NCI-H1694 (cell line): Measurements from ENCODE around the gene PGLYRP4.
"Not testable (repeated sequence)": the region's sequence is repeated elsewhere in the genome, so short reads cannot be mapped to it uniquely, and the experiment has no call there.

Experiments
- DNase-seq: peaks from one replicate; lab custom pipeline; 2025; lab: John Stamatoyannopoulos, UW

The PGLYRP4 gene

GRCh38 chr1:153337980-153338853 lies 10.4 kb downstream of the PGLYRP4 start:
- no peak for DNase-seq

- no peak for DNase-seq
These were observed 12.0 kb downstream of the PGLYRP4 start for GRCh38 chr1:153336650-153337049.

GRCh38 chr1:153333902-153334301 lies 14.7 kb downstream of the PGLYRP4 start:
- no peak for DNase-seq

- no peak for DNase-seq
These were observed 23.7 kb downstream of the PGLYRP4 start for GRCh38 chr1:153324912-153325311.

- DNase-seq = no peak
These were observed 26.1 kb downstream of the PGLYRP4 start for GRCh38 chr1:153322568-153322967.

- not testable (repeated sequence) for DNase-seq
These were observed 30.5 kb downstream of the PGLYRP4 start for GRCh38 chr1:153318145-153318544.

GRCh38 chr1:153316013-153316412 lies 32.6 kb downstream of the PGLYRP4 start:
- DNase-seq = not testable (repeated sequence)

GRCh38 chr1:153314388-153314787 lies 34.3 kb downstream of the PGLYRP4 start:
- DNase-seq = not testable (repeated sequence)

- no peak for DNase-seq
These were observed 35.4 kb downstream of the PGLYRP4 start for GRCh38 chr1:153313288-153313687.

GRCh38 chr1:153312570-153313186 lies 36.0 kb downstream of the PGLYRP4 start, which contains the start of gene PGLYRP3:
Gene PGLYRP3, minus strand, starts transcription at chr1:153312952. Its CDS starts 2,287 bp downstream, at chr1:153310665.
- DNase-seq = no peak

GRCh38 chr1:153310526-153310925 lies 38.1 kb downstream of the PGLYRP4 start:
- no peak for DNase-seq

GRCh38 chr1:153309441-153309840 lies 39.2 kb downstream of the PGLYRP4 start:
- no peak for DNase-seq

GRCh38 chr1:153308540-153308939 lies 40.1 kb downstream of the PGLYRP4 start:
- no peak for DNase-seq

GRCh38 chr1:153307221-153307600 lies 41.4 kb downstream of the PGLYRP4 start:
- DNase-seq = no peak

- DNase-seq = no peak
These were observed 42.1 kb downstream of the PGLYRP4 start for GRCh38 chr1:153306303-153307220.

- DNase-seq = no peak
These were observed 43.0 kb downstream of the PGLYRP4 start for GRCh38 chr1:153305682-153306081.

- no peak for DNase-seq
These were observed 46.3 kb downstream of the PGLYRP4 start for GRCh38 chr1:153302308-153302707.

- no peak for DNase-seq
These were observed 54.8 kb downstream of the PGLYRP4 start for GRCh38 chr1:153293851-153294250.

- no peak for DNase-seq
These were observed 55.2 kb downstream of the PGLYRP4 start for GRCh38 chr1:153293480-153293775.

- DNase-seq = no peak
These were observed 55.7 kb downstream of the PGLYRP4 start for GRCh38 chr1:153292740-153293479.

GRCh38 chr1:153292185-153292584 lies 56.5 kb downstream of the PGLYRP4 start:
- DNase-seq = no peak

- DNase-seq = no peak
These were observed 57.1 kb downstream of the PGLYRP4 start for GRCh38 chr1:153291514-153291913.
